Measurements from ENCODE around the gene FMNL1.

The FMNL1 gene

DNA sequence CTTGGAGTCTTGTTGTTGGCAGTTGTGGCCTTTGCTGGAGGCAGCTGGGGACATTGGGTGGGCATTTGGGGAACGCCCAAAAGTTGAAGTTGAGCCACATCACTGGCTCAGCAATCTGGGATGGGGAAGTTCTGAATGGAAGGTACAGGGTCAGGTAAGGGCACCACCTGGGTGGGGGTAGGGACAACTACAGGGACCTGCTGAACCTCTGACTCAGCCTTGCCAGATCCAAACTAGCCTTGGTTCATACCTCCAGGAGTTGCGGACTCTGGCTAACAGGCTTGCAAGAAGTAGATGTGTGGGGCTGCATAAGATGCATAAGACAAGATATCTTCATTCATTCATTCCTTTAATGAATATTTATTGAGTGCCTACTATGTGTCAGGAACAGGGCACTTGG lies 16.0 kb downstream of the FMNL1 start:
- no peak for TF ChIP-seq CTCF (conservative IDR thresholded peaks at IDR 0.05; ENCODE audit: low read length)
- no peak overlapping the region for H3K4me3 ChIP-seq (ENCODE audit: low read length)

GRCh38 chr17:45238155-45238774 lies 16.6 kb downstream of the FMNL1 start:
- no peak for DNase-seq (ENCODE audit: low read depth)
- no peak for TF ChIP-seq CTCF (conservative IDR thresholded peaks at IDR 0.05; ENCODE audit: low read length)
- H3K4me3 ChIP-seq (ENCODE audit: low read length): no peak overlapping the region

More for the DNA sequence above, 16.0 kb downstream of the FMNL1 start:
- no peak for DNase-seq (ENCODE audit: low read depth)

- no peak for DNase-seq (ENCODE audit: low read depth)
- H3K4me3 ChIP-seq (ENCODE audit: low read length): no peak overlapping the region
- no peak for TF ChIP-seq CTCF (conservative IDR thresholded peaks at IDR 0.05; ENCODE audit: low read length)
Measured at GRCh38 chr17:45240905-45241327, 19.2 kb downstream of the FMNL1 start.

DNA sequence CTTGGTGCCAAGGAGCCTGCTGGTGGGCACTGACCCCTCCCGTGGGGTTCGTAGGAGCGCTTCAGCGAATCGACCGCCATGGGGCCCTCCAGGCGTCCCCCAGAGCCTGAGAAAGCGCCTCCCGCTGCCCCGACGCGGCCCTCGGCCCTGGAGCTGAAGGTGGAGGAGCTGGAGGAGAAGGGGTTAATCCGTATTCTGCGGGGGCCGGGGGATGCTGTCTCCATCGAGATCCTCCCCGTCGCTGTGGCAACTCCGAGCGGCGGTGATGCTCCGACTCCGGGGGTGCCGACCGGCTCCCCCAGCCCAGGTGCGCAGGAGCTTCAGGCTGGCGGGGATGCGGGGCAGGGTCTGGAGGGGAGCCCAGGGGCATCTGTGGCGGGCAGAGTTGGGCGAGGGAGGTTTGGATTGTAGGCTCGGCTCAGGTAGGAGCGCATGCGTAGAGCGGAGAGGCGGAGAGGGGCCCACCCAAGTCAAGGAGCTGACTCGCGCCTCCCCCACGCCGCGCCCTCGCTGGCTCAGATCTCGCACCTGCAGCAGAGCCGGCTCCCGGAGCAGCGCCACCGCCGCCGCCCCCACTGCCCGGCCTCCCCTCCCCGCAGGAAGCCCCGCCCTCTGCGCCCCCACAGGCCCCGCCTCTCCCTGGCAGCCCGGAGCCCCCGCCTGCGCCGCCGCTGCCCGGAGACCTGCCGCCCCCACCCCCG lies 19.8 kb downstream of the FMNL1 start:
- DNase-seq (ENCODE audit: low read depth): no peak
- no peak overlapping the region for H3K4me3 ChIP-seq (ENCODE audit: low read length)
- TF ChIP-seq CTCF (conservative IDR thresholded peaks at IDR 0.05; ENCODE audit: low read length): no peak

DNA sequence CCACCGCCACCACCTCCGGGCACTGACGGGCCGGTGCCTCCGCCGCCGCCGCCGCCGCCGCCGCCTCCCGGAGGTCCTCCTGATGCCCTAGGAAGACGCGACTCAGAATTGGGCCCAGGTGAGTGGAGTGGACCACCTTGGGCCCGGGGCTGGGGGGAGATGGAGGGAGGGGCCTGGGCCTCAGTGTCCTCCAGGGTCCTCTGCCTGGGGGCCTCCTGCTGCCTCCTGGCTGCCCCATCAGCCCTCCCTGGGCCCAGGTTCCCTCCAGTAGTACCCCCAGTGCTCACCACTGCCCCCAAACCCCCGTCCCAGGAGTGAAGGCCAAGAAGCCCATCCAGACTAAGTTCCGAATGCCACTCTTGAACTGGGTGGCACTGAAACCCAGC lies 20.3 kb downstream of the FMNL1 start:
- TF ChIP-seq CTCF (conservative IDR thresholded peaks at IDR 0.05; ENCODE audit: low read length): no peak
- no peak for DNase-seq (ENCODE audit: low read depth)
- H3K4me3 ChIP-seq (ENCODE audit: low read length): no peak overlapping the region

DNA sequence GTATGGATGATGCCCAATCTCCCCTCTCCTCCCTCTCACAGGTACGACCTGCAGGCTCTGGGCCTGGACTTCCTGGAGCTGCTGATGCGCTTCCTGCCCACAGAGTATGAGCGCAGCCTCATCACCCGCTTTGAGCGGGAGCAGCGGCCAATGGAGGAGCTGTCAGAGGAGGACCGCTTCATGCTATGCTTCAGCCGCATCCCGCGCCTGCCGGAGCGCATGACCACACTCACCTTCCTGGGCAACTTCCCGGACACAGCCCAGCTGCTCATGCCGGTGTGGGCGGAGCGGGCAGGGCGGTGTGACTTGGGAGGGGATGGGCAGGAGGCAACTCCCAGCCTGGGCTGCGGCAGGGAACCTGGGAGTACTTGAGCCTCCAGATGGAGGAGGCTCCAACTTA lies 22.1 kb downstream of the FMNL1 start:
- no peak overlapping the region for H3K4me3 ChIP-seq (ENCODE audit: low read length)
- TF ChIP-seq CTCF (conservative IDR thresholded peaks at IDR 0.05; ENCODE audit: low read length): no peak
- no peak for DNase-seq (ENCODE audit: low read depth)
